Smooth muscle cell (in vitro differentiated cells): ENCODE data around the gene RTF2. TPM values are rescaled to one million over a fixed set of nuclear protein-coding genes. Genes with fewer than 3 reads are reported as not detected.
"Not testable (repeated sequence)": the region's sequence is repeated elsewhere in the genome, so short reads cannot be mapped to it uniquely, and the experiment has no call there.

Experiments used
- DNase-seq: peaks from one replicate; lab custom pipeline; 2025; ENCODE audit not compliant: unreplicated experiment; lab: John Stamatoyannopoulos, UW
- H2AFZ ChIP-seq: fragments of 200-600 bp; sonication (generic); 2 replicates; pipeline ENCODE4 v1.6.0; 2016; ENCODE audit warnings: antibody characterized with exemption, low read depth, mild to moderate bottlenecking
- H3F3A ChIP-seq: fragments of 200-600 bp; sonication (generic); 2 replicates; pipeline ENCODE4 v1.6.0; 2017; ENCODE audit warnings: antibody characterized with exemption, low read depth
- H3K27ac ChIP-seq: fragments of 200-600 bp; sonication (generic); 2 replicates; pipeline ENCODE4 v1.5.1; 2016; ENCODE audit warnings: low read depth, mild to moderate bottlenecking
- H3K27me3 ChIP-seq: fragments of 200-600 bp; sonication (generic); 2 replicates; pipeline ENCODE4 v1.6.1; 2016; ENCODE audit warnings: low read depth, mild to moderate bottlenecking
- H3K36me3 ChIP-seq: fragments of 200-600 bp; sonication (generic); 2 replicates; pipeline ENCODE4 v1.5.1; 2016; ENCODE audit warnings: low read depth
- H3K4me1 ChIP-seq: fragments of 200-600 bp; sonication (generic); 2 replicates; pipeline ENCODE4 v1.5.1; 2016; ENCODE audit warnings: low read depth
- H3K4me2 ChIP-seq: fragments of 200-600 bp; sonication (generic); 2 replicates; pipeline ENCODE4 v1.6.0; 2016; ENCODE audit warnings: mild to moderate bottlenecking
- H3K4me3 ChIP-seq: fragments of 200-600 bp; sonication (generic); 2 replicates; pipeline ENCODE4 v1.5.1; 2016; ENCODE audit warnings: mild to moderate bottlenecking
- H3K79me2 ChIP-seq: fragments of 200-600 bp; sonication (generic); 2 replicates; pipeline ENCODE4 v1.6.0; 2016; ENCODE audit warnings: low read depth, mild to moderate bottlenecking
- H3K9ac ChIP-seq: fragments of 200-600 bp; sonication (generic); 2 replicates; pipeline ENCODE4 v1.6.0; 2016; ENCODE audit warnings: low read depth
- H3K9me3 ChIP-seq: fragments of 200-600 bp; sonication (generic); replicated peaks from 2 replicates; pipeline ENCODE4 v1.5.1; 2016; ENCODE audit warnings: low read depth
- H4K20me1 ChIP-seq: fragments of 200-600 bp; sonication (generic); 2 replicates; pipeline ENCODE4 v1.6.0; 2016; ENCODE audit warnings: low read depth
- WGBS: methylation state at CpG from one replicate; pipeline ENCODE4 v1.1.7; 2016; ENCODE audit warnings: low lambda C conversion rate; 5-methylcytosine and 5-hydroxymethylcytosine counted together
- polyA plus RNA-seq: library from polyadenylated mRNA; unstranded; fragments of >200 nt; fragmentation: Nextera tagmentation; extraction: Ambion mirVana; gene quantifications from 2 replicates; pipeline ENCODE4 v1.2.1, GENCODE V29; 2016
- total RNA-seq: library from RNA; depleted of rRNA; stranded (reverse); fragments of >200 nt; gene quantifications from 2 replicates; pipeline ENCODE4 v1.2.3, GENCODE V29; 2014
- TF ChIP-seq, protein P1 (sequence below): fragments of 200-600 bp; sonication (generic); IDR thresholded peaks from 2 replicates; pipeline ENCODE4 v1.5.1; 2017; ENCODE audit warnings: borderline replicate concordance, mild to moderate bottlenecking, antibody characterized with exemption; ENCODE audit not compliant: insufficient read depth, poor library complexity, severe bottlenecking

RTF2 gene
- total and polyA plus RNA-seq, 2 experiments from 2014 or later = 38.0 to 106 TPM

DNA sequence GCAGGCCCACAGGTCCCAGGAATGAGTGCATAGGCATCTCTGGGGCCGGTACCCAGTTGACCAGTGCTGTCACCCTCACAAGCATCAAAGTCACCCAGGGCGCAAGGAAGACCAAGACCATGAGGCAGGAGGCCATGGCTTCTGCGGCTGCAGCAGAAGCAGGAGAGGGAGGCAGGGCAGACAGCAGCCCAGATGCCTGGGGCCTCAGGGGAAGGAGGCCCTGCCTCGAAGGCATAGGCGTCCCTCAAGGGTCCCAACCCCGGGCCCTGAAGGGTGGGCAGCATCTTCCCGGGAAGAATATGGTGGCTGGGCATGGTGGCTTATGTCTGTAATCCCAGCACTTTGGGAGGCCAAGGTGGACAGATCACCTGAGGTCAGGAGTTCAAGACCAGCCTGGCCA, 59.1 kb downstream of the RTF2 start:
- TF ChIP-seq, protein P1, sequence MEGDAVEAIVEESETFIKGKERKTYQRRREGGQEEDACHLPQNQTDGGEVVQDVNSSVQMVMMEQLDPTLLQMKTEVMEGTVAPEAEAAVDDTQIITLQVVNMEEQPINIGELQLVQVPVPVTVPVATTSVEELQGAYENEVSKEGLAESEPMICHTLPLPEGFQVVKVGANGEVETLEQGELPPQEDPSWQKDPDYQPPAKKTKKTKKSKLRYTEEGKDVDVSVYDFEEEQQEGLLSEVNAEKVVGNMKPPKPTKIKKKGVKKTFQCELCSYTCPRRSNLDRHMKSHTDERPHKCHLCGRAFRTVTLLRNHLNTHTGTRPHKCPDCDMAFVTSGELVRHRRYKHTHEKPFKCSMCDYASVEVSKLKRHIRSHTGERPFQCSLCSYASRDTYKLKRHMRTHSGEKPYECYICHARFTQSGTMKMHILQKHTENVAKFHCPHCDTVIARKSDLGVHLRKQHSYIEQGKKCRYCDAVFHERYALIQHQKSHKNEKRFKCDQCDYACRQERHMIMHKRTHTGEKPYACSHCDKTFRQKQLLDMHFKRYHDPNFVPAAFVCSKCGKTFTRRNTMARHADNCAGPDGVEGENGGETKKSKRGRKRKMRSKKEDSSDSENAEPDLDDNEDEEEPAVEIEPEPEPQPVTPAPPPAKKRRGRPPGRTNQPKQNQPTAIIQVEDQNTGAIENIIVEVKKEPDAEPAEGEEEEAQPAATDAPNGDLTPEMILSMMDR = no peak
- Histone ChIP-seq H3K4me2 (no peak overlapping the region), H3K9me3 (no peaks in the 10 kb centered on the region), H2AFZ (no peak overlapping the region), H3K36me3 (no peaks in the 10 kb centered on the region), H3K27ac (no peak overlapping the region), H3K4me3 (no peak overlapping the region), H4K20me1 (no peaks in the 10 kb centered on the region), H3K79me2 (no peaks in the 10 kb centered on the region), H3F3A (no peaks in the 10 kb centered on the region), H3K27me3 (no peaks in the 10 kb centered on the region), H3K4me1 (no peaks in the 10 kb centered on the region), H3K9ac (no peak overlapping the region)
- 98% methylated on average over 7 of the region's 7 CpGs for WGBS
- no peak for DNase-seq

DNA sequence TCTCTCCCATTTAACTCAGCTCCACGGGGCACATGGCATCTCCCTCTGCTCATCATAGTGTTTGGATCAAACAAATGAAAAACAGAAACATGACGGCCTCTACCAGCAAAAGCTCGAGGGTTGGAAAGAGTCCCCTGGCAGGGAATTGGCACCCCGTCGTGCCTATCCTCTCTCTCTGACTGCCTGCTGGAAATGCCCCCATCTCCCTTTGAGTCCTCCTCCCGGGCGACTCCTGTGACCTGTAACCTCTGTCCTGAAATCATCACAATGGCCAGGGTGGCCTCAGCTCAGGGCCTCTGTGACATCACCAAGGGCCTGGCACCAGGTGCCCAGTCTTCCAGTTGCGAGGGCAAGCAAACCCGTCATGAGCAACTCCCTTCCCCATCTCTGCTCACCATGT, 64.5 kb downstream of the RTF2 start, which contains the start of gene FAM209B:
Gene FAM209B, plus strand, starts transcription at position 301 of the 400 bp plus-strand sequence. Its CDS starts 96 bp downstream, at position 397.
- not testable (repeated sequence) for H3K9me3 ChIP-seq, DNase-seq, H3K4me3 ChIP-seq, H4K20me1 ChIP-seq, H3K9ac ChIP-seq, H2AFZ ChIP-seq, H3K36me3 ChIP-seq, H3K79me2 ChIP-seq, H3K4me2 ChIP-seq, H3K27ac ChIP-seq, H3K4me1 ChIP-seq, H3K27me3 ChIP-seq, H3F3A ChIP-seq
- 81% methylated on average over 9 of the region's 9 CpGs for WGBS

DNA sequence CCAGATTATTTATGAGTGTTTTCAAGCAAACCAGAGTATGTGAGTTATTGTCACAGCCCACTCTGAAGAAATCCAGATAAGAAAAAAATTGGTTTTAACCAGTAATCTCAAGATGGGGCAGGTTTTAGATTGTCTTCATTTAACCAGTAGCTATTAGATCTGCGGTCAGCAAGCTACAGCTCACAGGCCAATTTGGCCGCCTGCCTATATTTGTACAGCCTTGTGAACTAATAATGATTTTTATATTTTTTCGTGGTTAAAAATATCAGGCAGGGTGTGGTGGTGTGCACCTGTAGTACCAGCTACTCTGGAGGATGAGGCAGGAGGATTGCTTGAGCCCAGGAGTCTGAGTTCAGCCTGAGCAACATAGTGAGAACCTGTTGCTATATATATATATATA, 69.6 kb downstream of the RTF2 start:
- Histone ChIP-seq H3K4me2 (no peak overlapping the region), H2AFZ (no peak overlapping the region), H3K9me3 (no peaks in the 10 kb centered on the region), H3K27ac (no peak overlapping the region), H3K79me2 (no peaks in the 10 kb centered on the region), H3K4me3 (no peak overlapping the region), H3K27me3 (no peaks in the 10 kb centered on the region), H3K4me1 (no peaks in the 10 kb centered on the region), H3F3A (no peaks in the 10 kb centered on the region), H3K36me3 (no peaks in the 10 kb centered on the region), H3K9ac (no peak overlapping the region), H4K20me1 (no peaks in the 10 kb centered on the region)
- TF ChIP-seq, protein P1 = no peak
- no peak for DNase-seq
- 84% methylated on average over 3 of the region's 3 CpGs for WGBS

DNA sequence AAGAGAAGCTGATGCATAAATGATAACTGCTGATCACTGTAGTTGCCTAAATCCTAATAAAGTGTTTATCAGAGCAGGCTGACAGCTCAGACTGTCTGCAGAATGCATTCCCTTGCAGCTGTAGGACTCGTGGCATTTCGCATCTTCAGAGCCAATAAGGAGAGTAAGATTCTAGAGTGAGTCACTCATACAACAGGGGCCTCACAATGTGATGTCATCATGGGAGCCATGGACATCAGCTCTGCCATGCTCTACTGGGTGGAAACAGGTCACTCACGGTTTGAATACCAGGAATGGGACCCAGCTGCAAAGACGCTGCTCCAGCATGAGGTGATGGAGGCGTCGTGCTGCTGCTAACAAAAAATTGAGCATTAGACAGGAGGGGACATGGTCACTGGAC, 72.0 kb downstream of the RTF2 start:
- Histone ChIP-seq H3K36me3 (no peaks in the 10 kb centered on the region), H3K4me1 (no peaks in the 10 kb centered on the region), H3K9ac (no peak overlapping the region), H3K79me2 (no peaks in the 10 kb centered on the region), H3K27ac (no peak overlapping the region), H3K27me3 (no peaks in the 10 kb centered on the region), H4K20me1 (no peaks in the 10 kb centered on the region), H2AFZ (no peak overlapping the region), H3K4me2 (no peak overlapping the region), H3F3A (no peaks in the 10 kb centered on the region), H3K4me3 (no peak overlapping the region), H3K9me3 (no peaks in the 10 kb centered on the region)
- no peak for DNase-seq
- TF ChIP-seq, protein P1 = no peak
- WGBS = 76% methylated on average over 6 of the region's 6 CpGs
